ENCODE data around the gene AKR7A2.

DNA sequence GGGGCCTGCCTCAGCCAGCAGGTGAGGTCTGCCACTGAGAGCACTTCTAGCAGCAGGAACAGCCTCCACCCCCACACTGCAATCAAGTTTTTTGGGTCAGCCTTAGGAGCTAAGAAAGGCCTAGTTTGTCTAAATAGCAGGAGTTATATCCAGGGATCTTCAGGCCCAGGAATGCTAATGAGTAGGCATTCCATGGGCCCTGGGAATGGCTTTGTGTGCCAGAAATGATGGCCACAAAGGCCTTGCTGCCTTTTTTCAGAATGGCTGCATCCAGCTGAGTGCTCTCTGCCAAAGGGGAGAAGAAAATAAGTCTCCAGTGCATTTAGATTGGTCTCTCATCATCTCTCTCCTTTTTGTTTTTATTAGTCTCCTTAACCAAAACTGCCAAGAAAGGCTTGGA is 57.5 kb downstream of the AKR7A2 start:
- TF ChIP-seq, protein P1, sequence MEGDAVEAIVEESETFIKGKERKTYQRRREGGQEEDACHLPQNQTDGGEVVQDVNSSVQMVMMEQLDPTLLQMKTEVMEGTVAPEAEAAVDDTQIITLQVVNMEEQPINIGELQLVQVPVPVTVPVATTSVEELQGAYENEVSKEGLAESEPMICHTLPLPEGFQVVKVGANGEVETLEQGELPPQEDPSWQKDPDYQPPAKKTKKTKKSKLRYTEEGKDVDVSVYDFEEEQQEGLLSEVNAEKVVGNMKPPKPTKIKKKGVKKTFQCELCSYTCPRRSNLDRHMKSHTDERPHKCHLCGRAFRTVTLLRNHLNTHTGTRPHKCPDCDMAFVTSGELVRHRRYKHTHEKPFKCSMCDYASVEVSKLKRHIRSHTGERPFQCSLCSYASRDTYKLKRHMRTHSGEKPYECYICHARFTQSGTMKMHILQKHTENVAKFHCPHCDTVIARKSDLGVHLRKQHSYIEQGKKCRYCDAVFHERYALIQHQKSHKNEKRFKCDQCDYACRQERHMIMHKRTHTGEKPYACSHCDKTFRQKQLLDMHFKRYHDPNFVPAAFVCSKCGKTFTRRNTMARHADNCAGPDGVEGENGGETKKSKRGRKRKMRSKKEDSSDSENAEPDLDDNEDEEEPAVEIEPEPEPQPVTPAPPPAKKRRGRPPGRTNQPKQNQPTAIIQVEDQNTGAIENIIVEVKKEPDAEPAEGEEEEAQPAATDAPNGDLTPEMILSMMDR (IDR thresholded peaks at IDR 0.05 in 8 of 11, conservative IDR thresholded peaks at IDR 0.05 in 3 of 11) = no peak
- no peak for TF ChIP-seq POLR2AphosphoS5 (IDR thresholded peaks at IDR 0.05)

Measured in spleen (tissue), 7 donors.